Omental fat pad (tissue), 4 donors: ENCODE measurements around the gene DNAJC18. TPM values are rescaled to one million over a fixed set of nuclear protein-coding genes. Genes with fewer than 3 reads are reported as not detected.

Experiments used
- ATAC-seq: fragments of 150-250 bp; one replicate; pipeline ENCODE4 v1.9.1; 2016; ENCODE audit warnings: mild to moderate bottlenecking, moderate library complexity; ENCODE audit not compliant: low FRiP score
- DNase-seq: peaks from one replicate; pipeline ENCODE4 v3.0.0-alpha.2; 2019; ENCODE audit warnings: low spot score
- CTCF ChIP-seq, 3 donors: fragments of 450-650 bp; IDR thresholded peaks; one replicate each; pipeline ENCODE4 v1.5.1; 2016 to 2017; ENCODE audit warnings: antibody characterized with exemption in 3 of 3, mild to moderate bottlenecking in 3 of 3, moderate library complexity in 2 of 3
- total RNA-seq, 4 donors: library from RNA; depleted of rRNA; stranded (reverse); fragments of >200 nt; gene quantifications; one replicate each; pipeline ENCODE4 v1.1.0, GENCODE V29; 2016

Gene DNAJC18
- total RNA-seq, 4 donors from 2014 or later, result 6.1 to 7.4 (median 6.5) TPM

GRCh38 chr5:139399501-139400121 is 39.7 kb downstream of the DNAJC18 start:
- ATAC-seq (no peak), DNase-seq (no peak)
- TF ChIP-seq CTCF (IDR thresholded peaks at IDR 0.05), result no peak

- no peak for DNase-seq
Measured at GRCh38 chr5:139397921-139398320, 41.4 kb downstream of the DNAJC18 start.

GRCh38 chr5:139396691-139397090 is 42.6 kb downstream of the DNAJC18 start:
- ATAC-seq, result no peak
- no peak for TF ChIP-seq CTCF (IDR thresholded peaks at IDR 0.05)
- no peak for DNase-seq

More at GRCh38 chr5:139397921-139398320, 41.4 kb downstream of the DNAJC18 start:
- no peak for TF ChIP-seq CTCF (IDR thresholded peaks at IDR 0.05)
- no peak for ATAC-seq

GRCh38 chr5:139395844-139396640 is 43.3 kb downstream of the DNAJC18 start:
- TF ChIP-seq CTCF (IDR thresholded peaks at IDR 0.05), result no peak
- ATAC-seq (no peak), DNase-seq (no peak)

- TF ChIP-seq CTCF (IDR thresholded peaks at IDR 0.05), result no peak
- DNase-seq, result no peak
- no peak for ATAC-seq
Measured at GRCh38 chr5:139394654-139395566, 44.4 kb downstream of the DNAJC18 start, which contains the start of gene PROB1. PROB1 (minus strand) TSS chr5:139395104; CDS start chr5:139395081, 23 bp downstream.

- DNase-seq (no peak), ATAC-seq (peak; percentile 8)
- no peak for TF ChIP-seq CTCF (IDR thresholded peaks at IDR 0.05)
Measured at GRCh38 chr5:139394123-139394653, 45.1 kb downstream of the DNAJC18 start.
